HG02840 (cell line): ENCODE measurements around the gene FAM3D.

Source experiments
- ATAC-seq: cut with Tn5 transposase; IDR thresholded peaks from one replicate; pipeline ENCODE4 v1.9.1; 2021; ENCODE audit warnings: mild to moderate bottlenecking, moderate library complexity, moderate number of reproducible peaks; ENCODE audit not compliant: unreplicated experiment, low FRiP score

Gene FAM3D

DNA sequence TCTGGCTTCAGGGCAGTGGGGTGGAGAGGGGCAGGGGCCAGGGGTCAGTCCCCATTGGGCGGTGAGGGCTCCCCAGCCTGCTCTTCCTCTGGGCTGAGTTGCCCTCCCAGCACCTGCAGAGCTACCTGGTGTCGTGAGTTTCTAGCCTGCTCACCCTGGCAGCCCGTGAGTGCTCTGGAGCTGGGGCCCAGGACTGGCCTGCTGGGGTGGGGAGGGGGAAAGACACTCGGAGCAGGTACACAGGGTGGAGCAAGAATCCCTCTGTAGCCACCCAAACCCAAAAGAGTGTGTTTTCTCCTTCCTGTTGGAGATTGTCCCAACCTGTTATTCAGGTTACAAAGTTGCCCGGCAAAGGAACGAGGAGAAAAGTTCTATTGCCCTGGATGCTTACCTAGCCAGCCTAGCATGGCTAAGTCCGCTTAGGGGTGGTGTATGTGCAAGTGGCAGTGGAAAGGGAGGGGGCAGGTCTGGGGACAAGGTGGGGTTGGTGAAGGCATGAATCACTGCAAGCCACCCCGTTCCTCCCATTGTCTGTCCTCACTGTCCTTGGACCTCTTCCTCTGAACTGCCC, 8.9 kb downstream of the FAM3D start:
- no peak for ATAC-seq

DNA sequence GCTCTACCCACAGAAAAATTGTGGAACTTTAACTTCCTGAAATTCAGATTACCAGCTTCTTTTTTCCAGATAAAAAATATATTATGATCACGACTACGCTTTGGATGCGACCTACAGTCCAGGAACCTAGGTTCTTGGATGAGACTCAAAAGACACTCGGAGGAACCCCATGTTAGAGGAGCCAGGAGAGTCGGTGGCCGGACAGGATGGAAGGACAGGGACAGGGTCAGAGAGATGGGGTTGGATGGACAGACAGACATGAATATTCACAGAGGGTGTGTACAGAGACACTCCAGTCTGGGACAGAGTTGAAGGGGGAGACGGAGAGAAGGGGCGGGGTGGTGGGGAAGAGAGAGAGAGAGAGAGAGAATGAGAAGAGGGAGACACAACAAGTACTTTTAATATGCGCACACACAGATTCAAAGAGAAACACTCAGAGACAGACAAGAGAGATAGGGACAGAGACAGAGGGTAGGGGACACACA, 9.5 kb downstream of the FAM3D start:
- no peak for ATAC-seq

DNA sequence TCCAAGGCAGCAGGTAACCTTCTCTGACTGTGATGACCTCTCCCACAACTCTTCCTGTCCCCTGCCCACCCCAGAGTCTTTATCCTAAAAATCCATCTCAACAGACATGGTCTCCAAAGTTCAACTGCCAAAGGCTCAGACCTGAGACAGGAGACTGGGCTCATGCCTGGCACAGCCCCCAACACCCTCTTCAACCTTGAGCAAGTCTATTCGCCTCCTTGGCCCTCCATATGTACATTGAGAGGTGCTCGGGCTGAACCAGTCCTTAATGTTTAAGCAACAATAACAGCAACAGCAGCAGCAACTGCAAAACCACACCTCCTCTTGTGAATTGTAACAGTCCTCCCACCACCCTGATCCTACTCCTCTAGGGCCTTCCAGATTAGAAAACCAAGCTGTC, 9.9 kb downstream of the FAM3D start:
- ATAC-seq: no peak

DNA sequence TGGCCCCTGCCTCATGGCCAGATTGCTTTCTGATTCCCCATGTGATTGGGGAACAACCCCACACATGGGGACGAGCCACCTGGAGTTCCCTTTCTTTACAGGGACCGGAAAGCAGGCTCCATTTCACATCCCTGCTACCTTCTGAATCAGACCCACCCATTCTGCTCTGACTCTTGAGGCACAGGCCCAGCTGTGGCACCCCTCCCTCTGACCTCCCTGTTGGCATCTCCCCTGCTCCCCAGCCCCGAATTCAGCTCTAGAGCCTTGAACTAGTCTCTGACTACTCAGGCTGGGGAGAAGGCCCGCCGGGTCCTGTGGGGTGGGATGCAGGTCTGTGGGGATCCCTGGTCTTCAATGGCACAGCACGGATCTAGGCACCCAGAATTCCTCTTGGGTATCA, 12.1 kb downstream of the FAM3D start:
- no peak for ATAC-seq

DNA sequence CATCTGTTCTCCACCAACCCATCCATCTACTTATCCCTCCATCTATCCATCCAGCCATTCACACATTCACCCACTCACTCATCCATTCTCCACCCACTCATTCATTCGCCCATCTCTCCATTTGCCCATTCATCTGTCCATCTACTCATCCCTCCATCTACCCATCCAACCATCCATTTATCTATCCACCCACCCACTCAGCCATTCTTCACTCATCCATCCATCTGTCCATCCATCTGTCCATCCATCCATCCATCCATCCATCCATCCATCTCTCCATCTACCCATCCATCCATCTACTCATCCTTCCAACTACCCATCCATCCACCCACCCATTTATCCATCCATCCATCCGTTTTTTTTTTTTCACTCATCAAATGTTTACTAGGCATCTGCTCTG, 13.9 kb downstream of the FAM3D start:
- no peak for ATAC-seq

DNA sequence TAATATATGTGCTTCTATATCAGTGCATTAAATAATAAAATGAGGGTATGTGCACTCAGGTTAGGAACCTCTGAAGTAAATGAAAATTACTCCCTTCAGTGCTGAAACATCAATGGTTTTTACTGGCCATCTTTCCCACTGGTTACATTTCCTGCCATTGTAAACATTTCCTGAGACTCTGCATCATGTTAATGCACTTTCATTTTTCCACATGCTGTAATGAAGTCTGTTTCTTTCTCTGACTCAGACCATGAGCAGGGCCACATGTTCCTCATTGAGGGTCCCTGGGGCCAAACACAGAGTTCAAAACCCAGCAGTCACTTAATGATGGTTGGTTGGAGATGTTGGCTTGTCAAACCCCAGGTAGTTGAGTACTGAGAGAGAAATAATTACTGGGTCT, 15.3 kb downstream of the FAM3D start:
- ATAC-seq: no peak

DNA sequence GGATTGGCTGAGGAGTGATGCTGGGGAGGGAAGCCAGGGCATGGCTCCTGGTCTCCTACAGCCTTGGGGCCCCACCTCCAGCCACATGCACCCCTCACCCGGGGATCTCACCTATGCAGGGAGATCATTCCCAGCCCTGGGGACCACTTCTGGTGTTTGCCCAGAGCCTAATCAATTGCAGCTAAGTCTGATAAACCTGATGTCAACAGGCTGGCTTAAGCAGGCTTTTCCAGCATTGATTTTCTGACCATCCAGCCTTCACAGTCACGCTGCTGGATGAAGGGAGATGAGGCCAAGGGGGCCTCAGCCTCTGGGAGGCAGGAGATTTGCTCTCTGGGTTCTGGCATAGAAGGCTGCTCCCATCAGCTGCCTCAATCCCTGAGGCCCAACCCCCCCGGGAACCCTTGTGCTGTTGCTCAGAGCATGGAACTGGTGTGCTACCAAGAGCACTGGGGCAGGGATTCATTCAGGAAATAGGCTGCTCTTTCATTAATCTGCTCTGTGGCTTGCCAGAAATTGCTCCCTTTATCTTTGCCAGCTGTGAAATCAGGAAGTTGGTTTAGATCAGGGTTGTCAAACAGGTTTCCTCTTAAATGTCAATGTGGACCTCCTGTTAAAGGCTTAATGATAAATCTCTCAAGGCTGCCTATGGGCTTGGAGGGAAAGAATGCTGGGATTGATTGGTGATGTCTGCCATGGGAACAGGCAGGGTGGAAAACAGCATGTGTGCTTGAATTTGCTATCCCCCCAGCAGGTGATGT, 19.0 kb downstream of the FAM3D start:
- no peak for ATAC-seq

DNA sequence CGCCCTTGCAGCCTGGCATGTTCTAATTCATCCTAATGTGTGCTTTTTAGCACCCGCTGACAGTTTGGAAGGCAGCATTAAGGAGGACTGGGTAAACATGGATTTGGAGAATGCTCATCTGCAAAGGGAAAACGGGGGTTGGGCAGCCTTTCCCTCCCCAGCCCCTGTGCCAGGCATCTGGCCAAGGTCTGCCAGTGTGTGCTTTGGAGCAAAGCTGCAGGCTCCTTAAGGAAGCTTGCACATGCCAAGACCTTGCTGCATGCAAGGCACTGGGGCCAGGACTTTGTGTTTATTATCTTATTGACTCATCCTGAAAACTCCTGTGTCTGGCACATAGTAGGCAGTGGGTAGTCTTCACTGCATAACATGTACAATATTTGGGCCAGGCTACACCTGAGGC, 20.1 kb downstream of the FAM3D start:
- ATAC-seq: no peak

DNA sequence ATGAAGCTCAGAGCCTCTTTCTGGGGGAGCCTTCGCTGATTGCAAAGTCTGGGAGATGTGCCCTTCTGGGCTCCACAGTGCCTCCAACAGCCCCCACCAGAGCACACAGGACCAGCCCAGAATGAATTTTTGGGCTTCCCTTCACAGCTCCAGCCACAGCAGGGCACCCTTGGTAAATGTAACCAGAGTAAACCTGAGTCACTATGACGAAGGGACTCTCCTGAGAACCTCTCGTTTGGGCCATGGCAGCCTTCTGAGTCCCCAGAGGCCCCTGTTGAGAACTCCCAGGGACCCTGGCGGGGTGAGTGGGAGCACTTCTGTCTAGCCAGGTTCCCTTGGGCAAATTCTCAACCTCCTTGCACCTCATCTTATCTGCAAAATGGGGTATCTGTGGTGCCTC, 20.8 kb downstream of the FAM3D start:
- no peak for ATAC-seq

DNA sequence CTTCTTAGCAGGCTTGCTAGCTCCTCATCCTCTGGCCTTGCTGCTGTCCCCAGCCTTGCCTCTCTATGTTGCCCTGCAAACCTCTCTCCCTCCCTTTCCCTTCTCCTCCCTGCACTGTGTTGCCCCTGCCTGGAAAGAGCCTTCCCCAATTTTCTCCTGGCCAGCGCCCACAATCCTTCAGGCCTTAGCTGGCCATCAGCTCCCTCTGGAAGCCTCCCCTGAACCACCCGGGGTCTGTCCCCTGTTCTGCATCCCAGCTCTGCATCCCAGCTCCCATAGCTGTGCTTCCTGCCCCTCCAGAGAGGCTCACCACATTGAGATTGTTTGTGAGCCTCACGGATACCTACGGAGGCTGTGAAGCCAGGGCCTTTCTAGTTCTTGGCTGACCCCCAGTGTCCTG, 23.7 kb downstream of the FAM3D start:
- no peak for ATAC-seq

DNA sequence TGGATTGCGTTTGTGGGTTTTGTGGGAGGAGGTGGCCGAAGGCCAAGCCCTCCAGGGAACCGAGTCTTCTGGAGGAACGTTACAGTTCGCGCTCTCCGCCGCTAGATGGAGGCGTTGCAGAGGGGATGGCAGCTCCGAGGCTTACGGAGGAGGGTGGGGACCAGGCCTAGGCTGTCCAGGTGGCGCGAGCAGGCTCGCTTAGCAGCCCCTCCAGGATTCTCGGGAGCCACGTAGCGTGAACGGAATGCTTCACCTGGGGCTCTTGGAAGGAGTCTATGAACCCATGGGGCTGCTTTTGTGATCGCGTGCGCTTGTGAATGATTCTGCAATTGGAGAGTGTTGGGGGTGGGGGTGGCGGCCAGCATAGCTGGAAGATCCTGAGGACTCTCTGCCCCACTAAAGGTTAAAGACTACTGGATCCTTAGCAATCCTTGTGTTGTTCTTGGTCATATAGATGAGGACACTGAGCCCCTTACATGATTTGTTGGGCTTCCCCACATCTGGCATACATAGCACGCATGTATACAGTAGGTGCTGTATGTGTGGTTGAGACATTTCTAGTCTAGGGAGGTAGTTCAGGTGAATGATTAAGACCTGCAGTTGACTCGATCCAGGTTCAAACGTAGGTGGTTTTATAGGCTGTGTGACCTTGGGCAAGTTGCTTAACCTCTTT, 25.7 kb downstream of the FAM3D start:
- peak; percentile 67 for ATAC-seq

DNA sequence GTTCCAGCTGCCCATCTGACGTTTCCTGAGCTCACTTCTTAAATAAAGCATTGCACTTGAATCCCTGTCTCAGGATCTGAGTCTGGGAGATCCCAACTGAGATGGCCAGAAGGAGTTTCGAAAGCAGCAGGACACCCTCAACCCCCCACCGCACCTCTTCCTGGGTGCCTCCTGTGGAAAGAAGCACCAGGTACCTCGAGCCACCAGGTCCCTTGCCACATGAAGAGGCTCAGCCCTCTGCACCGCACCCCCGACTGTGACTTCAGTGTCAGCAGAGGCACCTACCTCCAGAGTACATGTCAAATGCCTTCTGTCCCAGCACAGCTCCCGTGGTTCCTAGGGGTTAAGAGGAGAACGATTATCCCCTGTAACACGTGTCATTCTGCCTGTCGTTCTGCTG, 26.7 kb downstream of the FAM3D start:
- no peak for ATAC-seq

DNA sequence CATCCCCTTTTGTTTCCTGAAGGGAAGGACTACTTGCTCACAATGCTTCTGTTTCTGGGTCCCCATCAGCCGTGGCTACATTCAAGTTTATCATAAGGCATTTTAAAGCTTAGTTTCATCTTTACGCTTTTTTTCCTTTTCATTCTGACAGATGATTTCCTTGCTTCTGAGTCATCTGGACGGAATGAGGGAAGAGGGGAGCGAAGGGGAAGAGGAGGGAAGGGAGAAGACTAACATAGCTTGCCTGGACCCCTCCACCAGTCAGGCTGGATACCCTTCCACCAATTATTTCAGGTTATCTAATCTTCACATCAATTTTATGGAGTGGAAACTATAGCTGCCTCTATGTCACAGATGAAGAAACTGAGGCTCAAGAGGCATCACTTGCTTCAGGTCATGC, 27.6 kb downstream of the FAM3D start:
- ATAC-seq: no peak

DNA sequence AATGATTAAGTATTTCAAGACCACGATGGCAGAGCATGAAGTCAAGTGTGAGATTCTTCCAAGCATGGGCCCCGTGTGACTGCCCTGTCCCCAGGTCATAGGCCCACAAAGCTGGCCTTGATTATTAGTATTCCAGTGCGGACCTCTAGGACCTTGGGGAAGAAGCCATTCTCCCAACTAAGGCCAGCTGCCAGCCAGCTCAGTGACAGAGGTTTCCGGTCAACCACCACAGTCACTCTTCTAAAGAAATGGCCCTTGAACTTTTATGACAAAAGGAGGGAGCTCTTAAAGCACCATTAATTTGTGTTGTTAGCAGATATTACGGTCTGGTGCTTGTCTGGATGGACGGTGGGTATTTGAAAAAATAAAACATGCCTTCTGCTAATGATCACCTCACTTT, 28.0 kb downstream of the FAM3D start:
- ATAC-seq: no peak

DNA sequence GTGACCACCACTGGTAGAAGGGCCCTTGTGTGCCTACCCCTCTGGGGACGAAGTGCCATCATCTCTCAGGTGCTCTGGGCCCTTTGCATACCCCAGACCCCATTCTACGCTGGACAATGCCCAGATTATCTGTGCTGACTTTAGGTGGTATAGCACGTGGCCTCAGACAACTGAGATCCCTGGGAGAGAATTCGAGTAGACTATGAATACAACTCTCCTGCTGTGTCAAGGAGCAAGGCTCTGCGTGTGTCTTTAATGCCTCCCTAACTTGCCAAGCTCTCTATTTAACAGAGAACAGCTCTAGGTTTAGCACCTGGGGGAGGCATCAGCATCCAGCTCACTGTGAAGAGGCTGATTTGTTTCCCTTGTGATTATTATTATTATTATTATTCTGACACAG, 29.1 kb downstream of the FAM3D start:
- ATAC-seq: no peak

DNA sequence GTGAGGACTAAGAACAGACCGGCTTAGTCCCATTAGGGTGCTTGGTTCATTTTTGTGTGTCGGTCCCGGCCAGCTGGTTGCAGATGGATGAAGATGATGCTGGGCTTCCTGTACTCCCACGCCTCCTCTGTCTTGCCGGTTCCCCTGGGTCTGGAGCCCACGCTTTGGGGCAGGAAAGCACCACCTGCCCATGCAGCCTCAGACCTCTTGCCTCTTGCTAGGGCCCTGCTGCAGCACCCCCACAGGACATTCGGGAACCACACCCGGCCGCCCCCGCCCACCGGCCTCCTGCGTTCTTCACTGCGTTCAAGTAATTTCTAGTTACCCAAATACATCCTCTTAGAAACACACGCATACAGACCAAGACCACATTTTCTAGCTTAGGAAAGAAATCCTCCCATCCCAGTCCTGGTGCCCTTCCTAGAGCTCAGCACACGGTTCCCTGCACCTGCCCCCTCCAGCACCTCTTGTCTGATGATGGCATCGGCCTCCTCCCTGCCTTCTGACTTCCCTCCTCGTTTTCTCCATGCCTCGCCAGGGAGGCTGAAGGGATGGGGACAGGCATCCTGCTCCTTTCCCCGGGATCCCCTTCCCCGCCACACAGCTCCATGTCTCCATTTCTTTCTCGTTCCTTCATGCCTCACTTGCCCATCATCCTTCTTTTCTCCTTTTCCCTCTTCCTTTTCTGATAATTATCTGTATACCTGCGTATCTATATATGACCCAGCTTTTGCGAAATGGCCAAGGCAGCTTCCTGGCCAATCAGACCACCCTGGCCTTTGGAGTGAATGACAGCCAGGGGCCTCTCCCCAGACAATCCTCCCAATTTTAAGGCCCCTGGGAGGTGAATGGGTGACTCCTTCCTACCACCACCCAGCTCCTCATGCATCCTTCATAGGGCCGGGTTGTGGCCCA, 30.9 kb downstream of the FAM3D start:
- no peak for ATAC-seq

DNA sequence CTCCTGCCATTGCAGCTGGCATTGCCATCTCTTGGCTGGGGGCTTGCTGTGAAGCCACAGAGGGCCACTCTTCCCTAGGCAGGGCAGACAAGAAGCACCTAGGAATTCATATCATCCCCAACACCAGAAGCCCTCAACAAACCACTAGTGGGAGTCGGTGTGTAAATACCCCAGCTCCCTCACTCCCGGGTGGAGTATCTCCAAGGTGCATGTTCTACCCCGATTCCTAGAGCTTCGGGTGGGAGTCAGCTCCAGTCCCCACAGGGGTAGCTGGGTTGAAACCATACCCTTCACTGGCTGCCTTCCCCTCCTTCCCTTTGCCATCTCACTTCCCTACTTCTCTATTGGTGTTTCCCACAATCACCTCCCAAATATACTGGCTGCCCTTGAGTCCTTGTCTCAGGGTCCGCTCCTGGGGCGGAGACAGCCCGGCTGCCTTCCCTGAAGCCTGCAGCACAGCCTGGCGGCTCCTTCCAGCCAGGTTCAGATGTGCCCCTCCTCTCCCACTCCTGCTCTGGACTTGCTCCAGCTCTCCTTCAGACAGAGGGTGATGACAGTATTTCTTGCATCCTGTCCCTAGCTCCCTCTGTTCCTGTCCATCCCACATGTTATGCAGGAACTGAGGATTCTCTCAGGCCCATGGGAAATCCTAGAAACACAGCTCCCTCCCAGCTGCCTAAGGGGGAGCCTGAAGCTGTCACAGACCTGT, 33.3 kb downstream of the FAM3D start:
- no peak for ATAC-seq

DNA sequence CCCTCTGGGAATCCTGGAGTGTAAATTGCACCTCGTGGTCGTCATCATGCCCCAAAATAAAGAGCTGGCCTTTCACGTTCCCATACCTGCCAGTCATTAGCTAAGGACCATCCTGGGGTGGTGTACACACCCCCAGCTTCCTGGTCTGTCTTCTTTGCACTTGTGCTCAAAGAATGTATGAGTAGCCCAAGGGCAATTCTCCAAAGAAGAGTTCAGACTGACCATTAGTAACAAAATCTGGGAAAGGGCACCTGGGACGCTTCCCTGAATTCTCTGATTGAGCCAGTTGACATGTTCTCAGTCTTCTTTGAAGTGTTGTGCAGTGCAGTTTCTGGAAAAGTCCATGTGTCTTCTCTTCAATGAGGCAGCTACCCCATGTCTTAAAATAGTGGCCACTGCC, 34.8 kb downstream of the FAM3D start:
- ATAC-seq: no peak

DNA sequence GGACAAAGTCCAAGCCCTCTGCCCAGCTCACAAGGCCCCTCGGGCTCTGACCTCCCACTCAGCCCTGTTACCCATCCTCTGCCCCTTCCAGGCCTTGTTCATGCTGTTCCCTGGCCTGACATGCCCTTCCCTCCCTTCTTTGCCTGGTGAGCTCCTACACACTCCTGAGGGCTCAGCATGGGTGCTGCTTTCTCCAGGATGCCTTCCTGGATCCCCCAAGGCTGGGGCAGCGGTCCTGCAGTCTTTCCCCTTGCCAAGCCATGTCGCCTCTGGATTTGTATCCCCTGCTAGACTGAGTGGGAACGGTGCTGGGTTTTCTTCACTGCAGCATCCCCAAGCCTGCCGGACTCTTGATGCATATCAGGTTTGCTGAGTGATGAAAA, 35.9 kb downstream of the FAM3D start:
- ATAC-seq: no peak

DNA sequence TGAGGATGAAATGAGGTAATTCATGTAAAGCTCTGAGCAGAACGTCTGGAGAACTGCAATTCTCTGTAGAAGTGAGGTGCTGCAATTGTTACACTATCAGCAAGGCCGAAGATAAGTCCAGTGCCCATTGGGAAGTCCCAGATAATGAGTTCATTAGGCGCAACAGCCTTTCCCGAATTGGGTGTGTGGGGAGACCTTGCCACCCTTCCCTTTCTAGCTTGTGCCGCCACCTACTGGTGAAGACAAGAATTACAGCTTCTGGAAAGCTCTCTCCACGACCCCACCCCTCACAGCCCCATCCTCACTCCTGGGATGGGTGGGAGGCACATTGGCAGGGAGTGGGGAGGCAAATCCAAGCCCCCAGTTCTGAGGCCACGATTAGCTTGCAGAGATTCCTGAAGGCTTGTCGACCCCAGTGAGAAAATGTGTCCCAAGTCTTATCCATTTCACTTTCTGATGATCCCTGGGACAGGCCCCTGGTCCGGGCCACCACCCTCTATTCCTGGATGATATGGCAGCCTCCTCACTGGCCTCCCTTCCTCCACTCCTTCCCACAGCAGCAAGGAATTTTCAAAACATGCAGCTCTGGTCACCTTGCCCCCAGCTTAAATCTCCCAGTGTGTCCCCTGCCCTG, 36.4 kb downstream of the FAM3D start:
- ATAC-seq: no peak
